Mucosa of descending colon (tissue), 3 donors: Measurements from ENCODE around the gene FAM186B. TPM values are rescaled to one million over a fixed set of nuclear protein-coding genes. Genes with fewer than 3 reads are reported as not detected.

Experiments
- ATAC-seq: fragments of 200-7000 bp; cut with Tn5 transposase; one replicate; pipeline ENCODE4 v1.9.1; 2020; ENCODE audit warnings: mild to moderate bottlenecking, moderate library complexity
- DNase-seq, 3 donors: peaks; one replicate each; pipeline ENCODE4 v3.0.0-alpha.2; 2020
- H3K36me3 ChIP-seq: fragments of 200-600 bp; one replicate; pipeline ENCODE4 v1.8.0; 2021; ENCODE audit warnings: low read depth, mild to moderate bottlenecking
- H3K4me1 ChIP-seq: fragments of 200-600 bp; one replicate; pipeline ENCODE4 v1.8.0; 2021; ENCODE audit warnings: low read depth, mild to moderate bottlenecking
- H3K4me3 ChIP-seq: fragments of 200-600 bp; one replicate; pipeline ENCODE4 v1.8.0; 2021; ENCODE audit warnings: mild to moderate bottlenecking
- H3K9me3 ChIP-seq: fragments of 200-600 bp; one replicate; pipeline ENCODE4 v1.8.0; 2021; ENCODE audit warnings: mild to moderate bottlenecking
- intact Hi-C, 2 donors: fragments of 100-400 bp; cut with DNase I in 1 of 2; cut with micrococcal nuclease in 1 of 2; formaldehyde crosslinking; loops; one replicate each; pipeline versions ENCODE4 v1.11.0 to v1.11.1; 2022; cut with DNase I, micrococcal nuclease
- total RNA-seq, 3 donors: library from RNA; stranded (reverse); fragmentation: NEBNext Ultra II Directional in 2 of 3; extraction: Animal tissue kit (Norgen Biotek cat#: 25700) in 2 of 3; gene quantifications; one replicate each; pipeline versions ENCODE4 v1.2.1 to v1.2.4, GENCODE V29; 2021 to 2023
- TF ChIP-seq, protein P1 (sequence below): fragments of 200-600 bp; IDR thresholded peaks from one replicate; pipeline ENCODE4 v1.8.0; 2022; ENCODE audit warnings: antibody characterized with exemption, mild to moderate bottlenecking
- donor health status: DM: no; HTN: no; CAD: no; lungs with moderate emphysema.
- donor health status: DM: no; HTN: no; CAD: no.
- donor health status: DM: no; HTN: yes; CAD: no.

The FAM186B gene
- total RNA-seq, 3 donors from 2014 or later = 0.35 to 0.63 (median 0.39) TPM

DNA sequence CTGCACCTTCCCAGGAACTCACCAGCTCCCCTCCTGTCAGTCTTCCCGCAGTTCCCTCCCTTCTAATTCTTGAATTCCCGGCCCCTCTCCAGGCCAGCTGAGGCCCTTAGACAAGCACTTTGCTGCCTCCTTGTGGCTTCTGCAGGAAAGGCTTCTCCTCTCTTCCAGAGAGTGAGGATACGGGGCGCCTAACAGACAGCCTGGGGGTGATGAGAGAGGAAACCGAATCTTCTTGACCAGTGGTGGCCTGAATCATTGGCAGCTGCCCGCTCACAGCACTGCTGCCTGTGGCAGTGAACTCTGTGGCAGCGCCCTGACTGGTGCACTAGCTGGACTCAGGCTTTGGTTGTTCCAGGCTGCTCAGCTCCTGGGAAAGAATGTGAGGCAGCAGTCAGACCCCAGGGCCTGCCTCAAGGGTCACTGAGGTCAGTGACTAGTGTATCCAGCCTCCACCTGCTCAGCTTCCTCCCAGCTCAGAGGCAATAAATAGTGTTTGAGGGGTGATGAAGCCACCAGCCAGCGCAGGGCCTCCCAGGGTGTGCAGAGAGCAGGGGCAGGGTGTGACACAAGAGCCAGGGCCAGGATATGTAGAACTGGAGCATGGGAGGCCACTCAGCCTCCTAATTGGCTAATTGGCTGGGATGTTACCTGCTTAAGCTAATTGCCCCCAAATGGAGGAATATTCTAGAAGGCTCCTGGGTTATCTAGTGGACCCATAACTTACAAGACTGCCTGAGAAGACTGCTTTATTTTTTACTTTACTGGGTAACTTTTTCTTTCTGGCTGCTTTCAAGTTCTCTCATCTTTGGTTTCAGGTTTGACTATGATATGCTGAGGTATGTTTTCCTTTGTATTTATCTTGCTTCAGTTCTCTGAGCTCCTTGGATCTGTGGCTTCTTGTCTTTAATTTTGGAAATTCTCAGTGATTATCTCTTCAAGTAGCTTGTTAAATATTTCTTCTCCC, 24.6 kb downstream of the FAM186B start:
- intact Hi-C loops = no loop called here
- no peaks in the 10 kb centered on the region for H3K36me3 ChIP-seq
- H3K9me3 ChIP-seq = no peaks in the 10 kb centered on the region
- no peaks in the 10 kb centered on the region for H3K4me1 ChIP-seq
- ATAC-seq = peak; percentile 90
- peak in 2 of 3 donors; percentile 51 to 83 for DNase-seq
- H3K4me3 ChIP-seq = no peak overlapping the region
- TF ChIP-seq, protein P1, sequence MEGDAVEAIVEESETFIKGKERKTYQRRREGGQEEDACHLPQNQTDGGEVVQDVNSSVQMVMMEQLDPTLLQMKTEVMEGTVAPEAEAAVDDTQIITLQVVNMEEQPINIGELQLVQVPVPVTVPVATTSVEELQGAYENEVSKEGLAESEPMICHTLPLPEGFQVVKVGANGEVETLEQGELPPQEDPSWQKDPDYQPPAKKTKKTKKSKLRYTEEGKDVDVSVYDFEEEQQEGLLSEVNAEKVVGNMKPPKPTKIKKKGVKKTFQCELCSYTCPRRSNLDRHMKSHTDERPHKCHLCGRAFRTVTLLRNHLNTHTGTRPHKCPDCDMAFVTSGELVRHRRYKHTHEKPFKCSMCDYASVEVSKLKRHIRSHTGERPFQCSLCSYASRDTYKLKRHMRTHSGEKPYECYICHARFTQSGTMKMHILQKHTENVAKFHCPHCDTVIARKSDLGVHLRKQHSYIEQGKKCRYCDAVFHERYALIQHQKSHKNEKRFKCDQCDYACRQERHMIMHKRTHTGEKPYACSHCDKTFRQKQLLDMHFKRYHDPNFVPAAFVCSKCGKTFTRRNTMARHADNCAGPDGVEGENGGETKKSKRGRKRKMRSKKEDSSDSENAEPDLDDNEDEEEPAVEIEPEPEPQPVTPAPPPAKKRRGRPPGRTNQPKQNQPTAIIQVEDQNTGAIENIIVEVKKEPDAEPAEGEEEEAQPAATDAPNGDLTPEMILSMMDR = peak; percentile 55

DNA sequence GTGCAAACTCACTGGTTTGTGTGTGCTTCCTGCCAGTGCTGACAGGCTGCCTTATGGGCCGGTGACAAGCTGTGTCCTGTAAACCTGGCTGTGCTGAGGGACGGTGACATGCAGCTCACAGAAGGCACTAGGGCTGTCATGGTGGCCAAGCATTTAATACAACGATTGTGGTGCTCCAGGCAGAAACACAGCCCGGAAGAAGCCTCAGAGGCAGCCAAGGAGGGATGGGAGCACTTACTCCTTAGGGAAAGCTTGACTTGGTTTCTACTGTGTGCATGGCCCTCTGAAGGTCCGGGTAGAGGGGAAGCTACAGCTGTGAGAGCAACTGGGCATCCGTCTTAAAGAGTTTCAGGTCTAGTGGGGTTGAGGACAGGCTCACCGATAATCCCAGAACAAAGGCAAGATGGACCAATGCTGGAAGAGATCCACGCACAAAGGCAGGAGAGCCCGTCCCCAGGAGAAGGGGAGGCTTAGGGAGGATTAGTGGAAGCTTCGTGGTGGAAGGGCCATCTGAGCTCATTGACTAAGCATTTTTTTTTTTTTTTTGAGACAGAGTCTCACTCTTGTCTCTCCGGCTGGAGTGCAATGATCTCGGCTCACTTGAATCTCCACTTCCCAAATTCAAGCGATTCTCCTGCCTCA, 26.8 kb downstream of the FAM186B start:
- H3K36me3 ChIP-seq = no peaks in the 10 kb centered on the region
- DNase-seq = no peak
- H3K4me3 ChIP-seq = no peak overlapping the region
- intact Hi-C loops = no loop called here
- H3K4me1 ChIP-seq = no peaks in the 10 kb centered on the region
- TF ChIP-seq, protein P1 = no peak
- ATAC-seq = no peak
- no peaks in the 10 kb centered on the region for H3K9me3 ChIP-seq

DNA sequence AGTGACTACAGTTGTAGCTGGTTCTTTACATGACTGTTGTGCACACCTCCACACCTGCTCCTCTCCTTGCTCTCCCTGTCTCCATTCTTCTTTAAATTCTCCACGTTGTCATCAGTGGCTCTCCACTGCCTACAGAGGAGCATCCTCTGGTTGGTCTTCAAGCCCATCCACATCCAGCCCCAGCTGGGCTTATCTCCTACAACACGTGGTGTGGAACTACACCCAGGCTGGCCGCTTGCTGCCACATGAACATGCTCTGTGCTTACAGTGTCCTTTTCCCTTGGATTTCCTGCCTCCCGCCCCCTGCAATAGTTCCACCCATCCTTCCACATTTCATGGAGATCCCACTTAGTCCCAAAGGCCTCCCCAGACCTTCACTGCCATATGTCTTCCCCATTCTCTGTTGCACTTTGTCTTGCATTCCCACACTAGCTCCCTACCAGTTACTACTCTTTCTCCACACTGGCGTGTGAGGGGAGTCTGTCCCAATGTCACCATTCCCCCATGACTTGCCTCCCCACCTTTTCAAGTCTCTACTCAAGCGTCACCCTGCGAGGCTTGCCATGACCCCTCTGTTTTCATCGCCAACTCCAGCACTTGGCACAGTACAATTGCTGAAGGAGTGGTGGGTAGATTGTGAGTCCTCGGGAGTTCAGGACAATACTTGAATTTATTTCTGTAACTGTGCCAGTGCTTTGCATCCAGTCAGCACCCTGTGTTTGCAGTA, 27.7 kb downstream of the FAM186B start:
- H3K4me3 ChIP-seq = no peak overlapping the region

DNA sequence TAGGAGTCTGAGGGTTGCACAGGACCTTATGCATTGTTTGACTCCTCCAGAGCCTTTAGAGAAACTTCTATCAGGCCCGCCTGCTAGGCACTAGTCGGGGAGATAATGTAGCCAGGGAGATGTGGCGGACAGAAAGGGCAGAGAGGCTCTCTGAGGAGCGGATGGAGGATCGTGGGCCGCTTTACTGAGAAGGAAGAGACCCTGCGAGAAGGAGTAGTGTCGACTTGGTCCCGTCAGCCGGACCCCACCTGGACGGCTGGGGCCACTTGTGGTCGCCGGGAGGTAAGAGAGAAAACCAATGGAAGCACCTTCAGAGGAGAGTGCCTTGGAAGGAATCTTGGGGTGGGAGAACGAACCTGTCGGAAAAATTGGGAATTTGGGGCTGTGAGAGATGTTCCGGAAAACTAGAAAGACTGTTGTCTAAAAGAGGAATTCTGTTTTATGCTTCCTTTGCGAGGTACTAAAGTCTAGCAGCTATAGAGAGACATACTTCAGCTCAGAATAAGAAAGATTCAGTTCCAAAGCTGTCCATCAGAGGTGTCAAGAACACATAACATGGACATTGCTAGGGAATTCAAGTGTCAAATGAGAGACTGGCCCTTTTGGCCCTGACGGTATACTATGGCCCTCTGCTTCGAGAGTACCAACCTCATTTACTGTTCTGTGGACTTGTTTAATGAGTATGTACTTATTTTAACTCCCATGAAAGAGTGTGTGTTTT, 36.8 kb downstream of the FAM186B start:
- intact Hi-C loops = no loop called here
- peaks cover 15% of the 10 kb centered on the region for H3K4me1 ChIP-seq

More for the DNA sequence above, 27.7 kb downstream of the FAM186B start:
- ATAC-seq (no peak), DNase-seq (no peak)
- H3K36me3 ChIP-seq = no peaks in the 10 kb centered on the region
- TF ChIP-seq, protein P1 = no peak
- intact Hi-C loops = no loop called here
- no peaks in the 10 kb centered on the region for H3K4me1 ChIP-seq
- no peaks in the 10 kb centered on the region for H3K9me3 ChIP-seq

More for the DNA sequence above, 36.8 kb downstream of the FAM186B start:
- Histone ChIP-seq H3K36me3 (no peaks in the 10 kb centered on the region), H3K4me3 (peak overlapping the region; percentile 75), H3K9me3 (no peaks in the 10 kb centered on the region)
- ATAC-seq (peak; percentile 6), DNase-seq (no peak)
- TF ChIP-seq, protein P1 = no peak
